KG1 (cell line): ENCODE results near the gene RPS18.
"Not testable (repeated sequence)": the region's sequence is repeated elsewhere in the genome, so short reads cannot be mapped to it uniquely, and the experiment has no call there.

Experiments used
- DNase-seq: peaks from one replicate; lab custom pipeline; 2025; lab: John Stamatoyannopoulos, UW

RPS18 gene

DNA sequence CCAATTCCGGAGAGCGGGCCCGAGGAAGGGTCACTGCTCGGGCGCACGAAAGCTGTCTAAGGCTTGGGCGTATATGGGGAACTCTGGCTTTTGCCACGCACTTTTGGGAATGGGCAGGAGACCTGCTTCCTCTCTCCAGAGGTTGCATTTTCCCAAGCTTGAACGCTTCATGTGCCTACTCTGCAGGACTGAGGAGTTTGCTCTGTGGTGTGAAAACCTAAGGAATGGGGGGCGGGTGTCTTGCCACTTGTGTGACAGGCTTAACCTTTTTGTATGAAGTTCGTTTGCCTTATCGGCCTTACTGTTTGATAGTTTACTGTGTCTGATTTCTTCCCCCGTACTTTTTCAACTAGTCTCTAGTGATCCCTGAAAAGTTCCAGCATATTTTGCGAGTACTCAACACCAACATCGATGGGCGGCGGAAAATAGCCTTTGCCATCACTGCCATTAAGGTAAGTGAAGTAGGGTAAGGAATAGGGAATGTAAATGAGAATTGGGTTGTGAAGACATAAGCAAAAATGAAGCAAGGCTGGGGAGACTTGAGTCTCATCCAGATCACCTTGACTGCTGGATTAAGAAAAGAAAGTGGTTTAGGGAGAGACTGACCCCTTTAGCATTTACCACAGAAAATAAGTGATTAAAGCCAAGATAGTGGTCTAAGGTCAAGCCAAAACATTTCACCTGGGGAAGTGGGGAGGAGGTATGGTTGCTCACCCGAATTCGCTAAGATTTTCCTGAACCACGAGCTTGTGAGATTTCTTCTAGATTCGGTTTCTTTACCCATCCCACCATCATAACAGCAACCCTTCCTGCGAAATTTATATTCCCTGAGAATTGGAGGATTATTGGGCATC is 627 bp downstream of the RPS18 start:
- DNase-seq: no peak

GRCh38 chr6:33273129-33273923 is 1.5 kb downstream of the RPS18 start:
- DNase-seq: no peak

GRCh38 chr6:33273924-33274902 is 2.3 kb downstream of the RPS18 start:
- no peak for DNase-seq

- DNase-seq: not testable (repeated sequence)
Observed at GRCh38 chr6:33275795-33276580, 4.1 kb downstream of the RPS18 start.

GRCh38 chr6:33276581-33276863 is 4.6 kb downstream of the RPS18 start:
- DNase-seq: no peak

DNA sequence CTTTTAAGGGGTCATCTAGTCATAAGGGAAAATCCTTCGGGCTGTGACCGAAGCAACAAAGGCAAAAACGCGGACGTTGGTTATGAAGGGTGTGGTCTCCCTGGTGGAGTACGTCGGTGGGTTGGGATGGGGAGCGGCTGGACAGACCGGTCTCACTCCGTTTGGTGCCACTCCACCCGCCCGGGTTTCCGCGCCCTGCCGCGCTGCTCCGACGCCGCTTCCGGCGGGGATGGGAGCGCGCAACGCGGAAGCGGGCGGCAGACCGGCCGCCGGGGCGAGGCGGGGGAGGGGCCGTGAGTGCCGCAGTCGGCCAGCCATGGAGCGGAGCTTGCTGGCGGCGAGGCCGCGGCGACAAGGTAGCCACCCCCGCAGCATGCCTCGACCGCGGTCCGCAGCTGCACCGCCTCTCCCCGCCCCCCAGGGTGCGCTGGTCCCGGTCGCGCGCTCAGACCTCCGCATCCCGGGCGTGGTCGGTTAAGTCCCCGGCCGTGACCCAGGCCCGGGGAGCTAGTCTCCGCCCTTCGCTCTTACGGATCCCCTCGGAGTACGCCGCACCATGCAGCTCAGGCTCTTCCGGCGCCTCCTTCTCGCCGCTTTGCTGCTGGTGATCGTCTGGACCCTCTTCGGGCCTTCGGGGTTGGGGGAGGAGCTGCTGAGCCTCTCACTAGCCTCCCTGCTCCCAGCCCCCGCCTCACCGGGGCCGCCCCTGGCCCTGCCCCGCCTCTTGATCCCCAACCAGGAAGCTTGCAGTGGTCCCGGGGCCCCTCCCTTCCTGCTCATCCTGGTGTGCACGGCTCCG is 5.2 kb downstream of the RPS18 start, which contains the start of gene B3GALT4:
TSS of gene B3GALT4 (plus strand) at position 260 of the 799 bp plus-strand sequence. CDS start at position 557, 297 bp downstream.
- DNase-seq: no peak

- DNase-seq: no peak
Observed at GRCh38 chr6:33277663-33278391, 6.0 kb downstream of the RPS18 start.

- no peak for DNase-seq
Observed at GRCh38 chr6:33278392-33278741, 6.5 kb downstream of the RPS18 start.

DNA sequence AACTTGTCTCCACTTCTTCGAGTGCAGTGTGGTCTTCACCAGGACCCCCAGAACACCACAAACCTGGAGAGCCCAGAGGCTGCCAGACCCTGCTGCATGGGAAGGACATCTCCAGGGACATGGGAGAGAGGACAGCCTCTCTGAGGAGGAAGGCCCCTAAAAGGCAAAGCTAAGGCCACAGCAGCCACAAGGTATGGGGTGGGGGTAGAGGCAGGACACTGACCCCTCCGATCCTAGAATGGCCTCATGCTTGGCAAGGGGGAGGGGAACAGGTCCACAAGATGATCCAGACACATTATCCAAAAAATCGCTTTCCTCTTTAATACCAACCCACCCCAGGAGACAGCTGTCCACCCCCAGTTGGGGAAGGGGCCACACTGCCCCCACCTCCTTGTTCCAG is 6.9 kb downstream of the RPS18 start:
- DNase-seq: no peak

DNA sequence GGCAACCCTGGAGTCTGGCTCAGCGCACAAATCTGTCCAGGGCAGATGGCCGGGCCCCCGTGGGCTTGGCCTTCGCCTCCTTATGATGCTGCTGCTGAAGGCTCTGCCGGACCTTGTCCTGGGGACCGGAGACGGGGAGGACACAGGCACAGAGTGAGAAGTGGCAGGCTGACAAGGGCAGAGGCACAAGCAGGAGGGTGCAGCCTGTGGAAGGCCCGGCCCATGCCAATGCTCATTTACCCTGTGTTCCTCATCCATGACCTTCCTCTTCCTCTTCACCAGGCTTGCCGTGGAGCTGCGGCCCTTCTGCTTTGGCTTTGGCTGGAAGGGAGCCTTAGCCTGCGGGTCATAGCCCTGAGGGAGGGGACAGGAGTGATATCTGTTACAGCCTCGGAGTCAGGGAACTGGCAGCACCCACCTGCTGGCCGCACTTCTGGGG is 7.4 kb downstream of the RPS18 start:
- DNase-seq: no peak

DNA sequence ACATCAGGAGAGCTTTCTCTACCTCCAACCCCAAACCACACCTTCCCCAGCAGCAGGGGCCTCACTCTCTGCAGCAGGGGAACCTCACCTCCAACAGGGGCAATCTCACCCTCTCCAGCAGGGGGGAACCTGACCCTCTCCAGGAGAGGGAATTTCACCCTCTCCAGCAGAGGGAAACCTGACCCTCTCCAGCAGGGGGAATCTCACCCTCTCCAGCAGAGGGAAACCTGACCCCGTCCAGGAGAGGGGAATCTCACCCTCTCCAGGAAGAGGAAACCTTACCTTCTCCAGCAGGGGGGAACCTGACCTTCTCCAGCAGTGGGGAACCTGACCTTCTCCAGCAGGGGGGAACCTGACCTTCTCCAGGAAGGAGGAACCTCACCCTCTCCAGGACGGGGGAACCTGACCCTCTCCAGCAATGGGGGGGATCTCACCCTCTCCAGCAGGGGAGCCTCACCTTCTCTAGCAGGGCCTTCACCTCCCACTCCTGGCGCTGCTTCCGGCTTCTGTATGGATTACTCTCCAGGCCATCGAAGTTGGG is 8.2 kb downstream of the RPS18 start:
- DNase-seq: no peak

DNA sequence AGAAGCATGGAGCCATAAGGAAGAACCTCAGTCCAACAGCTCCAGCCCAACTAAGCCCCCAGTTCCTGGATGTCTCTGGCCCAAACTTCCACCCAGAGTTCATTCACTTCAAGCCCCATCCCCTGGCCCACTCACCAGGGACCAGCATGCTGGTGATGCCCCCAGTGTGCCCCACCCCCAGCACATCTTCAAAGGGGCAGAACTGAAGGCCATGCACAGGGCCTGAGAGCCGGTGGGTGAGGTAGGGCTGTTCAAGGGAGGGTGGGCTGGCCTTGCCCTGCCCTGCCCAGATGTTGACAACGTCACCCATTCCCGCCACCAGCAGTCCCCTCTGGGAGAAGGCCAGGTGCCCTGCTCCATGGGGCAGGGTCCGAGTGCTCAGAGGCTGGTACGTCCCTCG is 8.7 kb downstream of the RPS18 start:
- DNase-seq: no peak

DNA sequence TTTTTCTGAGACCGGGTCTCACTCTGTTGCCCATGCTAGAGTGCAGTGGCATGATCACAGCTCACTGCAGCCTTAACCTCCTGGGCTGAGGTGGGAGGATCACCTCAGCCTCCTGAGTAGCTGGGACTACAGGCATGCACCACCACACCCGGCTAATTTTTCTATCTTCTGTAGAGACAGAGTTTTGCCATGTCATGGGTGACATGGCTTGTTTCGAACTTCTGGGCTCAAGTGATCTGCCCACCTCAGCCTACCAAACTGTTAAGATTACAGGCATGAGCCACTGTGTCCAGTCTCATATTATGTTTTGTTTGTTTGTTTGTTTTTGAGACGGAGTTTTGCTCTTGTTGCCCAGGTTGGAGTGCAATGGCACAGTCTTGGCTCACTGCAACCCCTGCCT is 13.3 kb downstream of the RPS18 start:
- DNase-seq: not testable (repeated sequence)

DNA sequence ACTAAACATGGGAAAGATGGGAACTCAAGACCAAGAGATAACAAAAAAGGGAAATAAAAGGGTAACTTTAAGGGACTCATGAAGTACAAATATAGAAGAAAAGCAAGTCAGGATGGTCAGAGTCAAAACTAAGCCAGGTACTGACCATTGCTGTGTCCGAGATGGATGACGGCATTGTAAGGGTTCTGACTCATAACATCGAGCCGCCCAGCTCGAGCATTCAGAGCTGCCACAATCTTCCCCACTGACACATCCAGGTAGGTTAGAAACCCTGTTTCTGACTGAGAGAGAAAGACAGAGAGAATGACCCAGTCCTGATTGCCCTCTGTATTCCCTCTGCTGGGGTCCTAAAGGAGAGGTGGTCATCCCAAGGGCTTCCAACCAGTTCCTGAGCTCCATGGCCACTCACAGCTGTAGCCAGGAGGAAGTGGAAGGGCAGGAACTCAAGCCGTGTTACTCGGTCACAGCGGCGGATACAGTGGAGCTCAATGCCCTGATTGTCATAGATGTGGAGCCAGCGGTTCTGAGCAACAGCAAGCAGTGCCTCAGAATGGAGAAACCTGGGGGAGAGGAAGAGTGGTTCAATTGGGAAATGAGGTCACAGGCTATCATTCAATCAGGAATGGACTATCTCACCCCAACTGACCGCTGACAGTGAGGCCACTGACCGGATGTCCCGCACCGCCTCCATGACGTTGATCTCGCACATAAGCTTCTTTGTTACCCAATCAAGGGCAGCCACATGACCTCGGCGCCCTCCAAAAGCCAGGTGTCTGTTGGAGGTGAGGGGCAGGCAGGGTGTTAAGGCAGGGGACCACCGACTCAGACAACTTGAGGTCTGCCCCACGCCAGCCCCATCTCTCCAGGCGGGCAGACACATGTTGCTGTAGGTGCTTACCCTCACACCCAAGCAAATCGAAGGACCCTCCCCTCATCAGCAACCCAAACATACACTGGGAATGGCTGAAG is 15.4 kb downstream of the RPS18 start:
- DNase-seq: no peak

DNA sequence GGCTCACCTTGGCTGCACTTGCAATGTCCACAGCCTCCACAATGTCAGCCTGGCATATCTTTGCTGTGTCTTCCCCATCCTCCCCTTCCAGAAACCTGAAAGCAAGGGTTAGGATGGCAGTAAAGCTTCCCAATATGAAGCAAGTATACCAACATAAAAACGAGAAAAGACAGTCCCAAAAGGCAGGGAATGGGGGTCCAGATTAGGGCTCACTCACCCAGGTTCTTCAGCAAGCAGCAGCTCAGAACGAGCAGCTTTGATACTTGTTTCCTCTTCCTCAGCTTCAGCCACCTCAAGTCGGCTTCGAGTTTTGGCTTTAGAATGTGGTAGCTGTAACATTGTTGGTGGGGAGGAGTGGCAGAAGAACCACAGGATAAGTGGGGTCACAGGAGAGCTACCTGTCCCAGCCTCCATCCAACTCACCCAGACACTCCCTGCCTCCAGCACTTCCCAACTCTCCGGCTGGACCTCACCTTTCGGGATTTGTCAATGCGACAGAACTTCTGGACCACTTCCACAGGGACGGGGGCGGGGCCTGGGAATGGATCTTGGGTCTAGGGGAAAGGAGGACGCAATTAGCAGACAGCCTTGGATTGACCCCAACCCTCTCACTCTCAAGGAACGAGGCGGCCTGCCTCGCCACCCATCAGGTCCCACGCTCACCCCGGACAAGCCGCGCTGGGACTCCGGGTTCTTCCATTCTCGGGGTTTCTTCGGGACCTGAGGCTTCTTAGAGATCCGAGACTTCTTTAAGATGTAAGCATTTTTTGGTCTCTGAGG is 16.5 kb downstream of the RPS18 start:
- DNase-seq: no peak

- DNase-seq: peak; percentile 93
Observed at GRCh38 chr6:33288921-33289783, 17.3 kb downstream of the RPS18 start, which contains the start of the genes PFDN6 and WDR46. TSS of gene PFDN6 (plus strand) at chr6:33289601. CDS start at chr6:33289857, 256 bp downstream. TSS of gene WDR46 (minus strand) at chr6:33289239. CDS start at chr6:33289170, 69 bp downstream.
